ENCODE results near the gene EIF4G3.

GRCh38 chr1:20846461-20847374, 330.0 kb downstream of the EIF4G3 start:
- TF ChIP-seq POLR2A (IDR thresholded peaks at IDR 0.05) (no peak), CTCF (IDR thresholded peaks at IDR 0.05) (no peak)
